ENCODE data around the gene ARL15. TPM values are rescaled to one million over a fixed set of nuclear protein-coding genes. Genes with fewer than 3 reads are reported as not detected.

ARL15 gene
- total RNA-seq, 1 donor from 2014 or later = 30.8 TPM

GRCh38 chr5:53950621-53951020 is 359.8 kb downstream of the ARL15 start:
- H3K9me3 ChIP-seq = no peaks in the 10 kb centered on the region
- intact Hi-C loops (cut with DNase I) = no loop called here
- no peak for DNase-seq
- no peaks in the 10 kb centered on the region for H3K36me3 ChIP-seq
- H3K27ac ChIP-seq = no peak overlapping the region
- no peaks in the 10 kb centered on the region for H3K4me1 ChIP-seq
- no peak for ATAC-seq
- TF ChIP-seq CTCF (IDR thresholded peaks at IDR 0.05) = no peak
- H3K4me3 ChIP-seq = no peak overlapping the region
- no peaks in the 10 kb centered on the region for H3K27me3 ChIP-seq (ENCODE audit: low read depth)

- no peaks in the 10 kb centered on the region for H3K9me3 ChIP-seq
- no peaks in the 10 kb centered on the region for H3K4me1 ChIP-seq
- no peak for TF ChIP-seq CTCF (IDR thresholded peaks at IDR 0.05)
- H3K4me3 ChIP-seq = no peak overlapping the region
- DNase-seq = no peak
- H3K27ac ChIP-seq = no peak overlapping the region
- no peaks in the 10 kb centered on the region for H3K36me3 ChIP-seq
- ATAC-seq = no peak
- no peaks in the 10 kb centered on the region for H3K27me3 ChIP-seq (ENCODE audit: low read depth)
- intact Hi-C loops (cut with DNase I) = no loop called here
Measured at GRCh38 chr5:53948598-53948997, 361.8 kb downstream of the ARL15 start.

GRCh38 chr5:53946405-53947100 is 363.8 kb downstream of the ARL15 start:
- H3K27me3 ChIP-seq (ENCODE audit: low read depth) = no peaks in the 10 kb centered on the region
- TF ChIP-seq CTCF (IDR thresholded peaks at IDR 0.05) = no peak
- H3K4me3 ChIP-seq = no peak overlapping the region
- no peaks in the 10 kb centered on the region for H3K4me1 ChIP-seq
- no peaks in the 10 kb centered on the region for H3K9me3 ChIP-seq
- no peaks in the 10 kb centered on the region for H3K36me3 ChIP-seq
- no peak overlapping the region for H3K27ac ChIP-seq
- ATAC-seq (no peak), DNase-seq (no peak)
- intact Hi-C loops (cut with DNase I) = no loop called here

GRCh38 chr5:53944981-53945380 is 365.4 kb downstream of the ARL15 start:
- ATAC-seq = no peak
- H3K9me3 ChIP-seq = no peaks in the 10 kb centered on the region
- intact Hi-C loops (cut with DNase I) = no loop called here
- DNase-seq = no peak
- TF ChIP-seq CTCF (IDR thresholded peaks at IDR 0.05) = no peak
- H3K36me3 ChIP-seq = no peaks in the 10 kb centered on the region
- no peaks in the 10 kb centered on the region for H3K4me1 ChIP-seq
- H3K4me3 ChIP-seq = no peak overlapping the region
- no peaks in the 10 kb centered on the region for H3K27me3 ChIP-seq (ENCODE audit: low read depth)
- H3K27ac ChIP-seq = no peak overlapping the region

GRCh38 chr5:53943938-53944337 is 366.4 kb downstream of the ARL15 start:
- H3K9me3 ChIP-seq = no peaks in the 10 kb centered on the region
- TF ChIP-seq CTCF (IDR thresholded peaks at IDR 0.05) = no peak
- DNase-seq = no peak
- H3K4me3 ChIP-seq = no peak overlapping the region
- no peaks in the 10 kb centered on the region for H3K4me1 ChIP-seq
- H3K27me3 ChIP-seq (ENCODE audit: low read depth) = no peaks in the 10 kb centered on the region
- intact Hi-C loops (cut with DNase I) = no loop called here
- H3K36me3 ChIP-seq = no peaks in the 10 kb centered on the region
- ATAC-seq = no peak
- no peak overlapping the region for H3K27ac ChIP-seq
